ENCODE results near the gene DDX17. TPM values are rescaled to one million over a fixed set of nuclear protein-coding genes. Genes with fewer than 3 reads are reported as not detected.

The DDX17 gene
- total RNA-seq, 1 donor from 2014 or later, result 215 TPM

GRCh38 chr22:38469306-38469781 lies 36.8 kb downstream of the DDX17 start:
- intact Hi-C loops (cut with DNase I), result loop anchor here (5.0 to 10.0 kb wide), 3 partner anchors 33 to 415 kb away; partner anchors contain the start of gene PICK1
- no peak for DNase-seq (ENCODE audit: low spot score)

GRCh38 chr22:38468443-38469305 lies 37.4 kb downstream of the DDX17 start:
- no peak for DNase-seq (ENCODE audit: low spot score)
- intact Hi-C loops (cut with DNase I), result loop anchor here (5.0 to 10.0 kb wide), 3 partner anchors 34 to 414 kb away; partner anchors contain the start of gene PICK1

GRCh38 chr22:38467904-38468442 lies 38.1 kb downstream of the DDX17 start, which contains the start of gene KDELR3:
TSS of gene KDELR3 (plus strand) at chr22:38468096. CDS start at chr22:38468234, 138 bp downstream.
- no peak for DNase-seq (ENCODE audit: low spot score)
- intact Hi-C loops (cut with DNase I), result loop anchor here (5.0 to 10.0 kb wide), 3 partner anchors 34 to 413 kb away; partner anchors contain the start of gene PICK1

GRCh38 chr22:38467438-38467903 lies 38.6 kb downstream of the DDX17 start:
- intact Hi-C loops (cut with DNase I), result loop anchor here (5.0 to 10.0 kb wide), 3 partner anchors 35 to 413 kb away; partner anchors contain the start of gene PICK1
- DNase-seq (ENCODE audit: low spot score), result no peak

GRCh38 chr22:38465673-38466490 lies 40.2 kb downstream of the DDX17 start:
- DNase-seq (ENCODE audit: low spot score), result no peak
- intact Hi-C loops (cut with DNase I), result loop anchor here (5.0 to 10.0 kb wide), 3 partner anchors 36 to 411 kb away; partner anchors contain the start of gene PICK1

GRCh38 chr22:38464992-38465672 lies 41.0 kb downstream of the DDX17 start:
- intact Hi-C loops (cut with DNase I), result loop anchor here (5.0 to 10.0 kb wide), 4 partner anchors 37 to 410 kb away; partner anchors contain the start of gene PICK1
- no peak for DNase-seq (ENCODE audit: low spot score)

GRCh38 chr22:38462960-38463784 lies 42.9 kb downstream of the DDX17 start:
- intact Hi-C loops (cut with DNase I), result loop anchor here (5.0 to 10.0 kb wide), 3 partner anchors 48 to 408 kb away; partner anchors contain the start of gene PICK1
- no peak for DNase-seq (ENCODE audit: low spot score)

GRCh38 chr22:38461414-38462081 lies 44.6 kb downstream of the DDX17 start:
- intact Hi-C loops (cut with DNase I), result loop anchor here (5.0 to 10.0 kb wide), 3 partner anchors 47 to 407 kb away; partner anchors contain the start of gene PICK1
- peak; percentile 91 for DNase-seq (ENCODE audit: low spot score)

- intact Hi-C loops (cut with DNase I), result loop anchor here (5.0 to 10.0 kb wide), 3 partner anchors 46 to 406 kb away; partner anchors contain the start of gene PICK1
- peak; percentile 61 for DNase-seq (ENCODE audit: low spot score)
Measured at GRCh38 chr22:38461057-38461413, 45.1 kb downstream of the DDX17 start.

GRCh38 chr22:38460426-38460840 lies 45.7 kb downstream of the DDX17 start:
- intact Hi-C loops (cut with DNase I), result loop anchor here (5.0 to 10.0 kb wide), 3 partner anchors 46 to 406 kb away; partner anchors contain the start of gene PICK1
- no peak for DNase-seq (ENCODE audit: low spot score)

GRCh38 chr22:38456841-38457699 lies 49.0 kb downstream of the DDX17 start:
- no peak for DNase-seq (ENCODE audit: low spot score)
- intact Hi-C loops (cut with DNase I), result no loop called here

GRCh38 chr22:38456272-38456835 lies 49.8 kb downstream of the DDX17 start:
- intact Hi-C loops (cut with DNase I), result no loop called here
- no peak for DNase-seq (ENCODE audit: low spot score)

GRCh38 chr22:38455530-38456271 lies 50.4 kb downstream of the DDX17 start:
- no peak for DNase-seq (ENCODE audit: low spot score)
- intact Hi-C loops (cut with DNase I), result no loop called here

- intact Hi-C loops (cut with DNase I), result no loop called here
Measured at GRCh38 chr22:38455076-38455529, 51.0 kb downstream of the DDX17 start, which contains the start of gene KCNJ4. TSS of gene KCNJ4 (minus strand) at chr22:38455199. CDS start at chr22:38428132, 27,067 bp downstream.

More at GRCh38 chr22:38455076-38455529, 51.0 kb downstream of the DDX17 start, which contains the start of gene KCNJ4:
- DNase-seq (ENCODE audit: low spot score), result no peak

All from cardiac septum (tissue), 1 donor.